Sigmoid colon (tissue), 7 donors: ENCODE data around the gene LCP2. TPM values are rescaled to one million over a fixed set of nuclear protein-coding genes. Genes with fewer than 3 reads are reported as not detected.

Experiments
- DNase-seq: peaks from one replicate; pipeline ENCODE4 v3.0.0-alpha.2; 2019
- H3K27ac ChIP-seq, 4 donors: fragments of 200-600 bp; sonication (generic); one replicate each; pipeline ENCODE4 v1.5.1; 2016 to 2019; ENCODE audit warnings: mild to moderate bottlenecking in 1 of 4
- H3K27me3 ChIP-seq, 3 donors: fragments of 200-600 bp; sonication (generic); one replicate each; pipeline ENCODE4 v1.5.1; 2019; ENCODE audit warnings: mild to moderate bottlenecking in 1 of 3
- H3K36me3 ChIP-seq, 4 donors: fragments of 200-600 bp; sonication (generic); one replicate each; pipeline ENCODE4 v1.5.1; 2016 to 2019
- H3K4me1 ChIP-seq, 4 donors: fragments of 200-600 bp; sonication (generic); one replicate each; pipeline ENCODE4 v1.5.1; 2017 to 2019
- H3K4me3 ChIP-seq, 4 donors: fragments of 200-600 bp; sonication (generic); one replicate each; pipeline ENCODE4 v1.5.1; 2017 to 2019; ENCODE audit warnings: mild to moderate bottlenecking in 2 of 4, moderate library complexity in 1 of 4
- H3K9me3 ChIP-seq, 4 donors: fragments of 200-600 bp in 3 of 4; sonication (generic) in 3 of 4; one replicate each; pipeline versions ENCODE4 v1.5.1 to v1.6.1; 2013 to 2019
- CTCF ChIP-seq, 4 experiments: fragments of 450-650 bp in 3 of 4; fragments of 200-600 bp in 1 of 4; IDR thresholded peaks; one replicate each; pipeline ENCODE4 v1.5.1; 2016 to 2019; ENCODE audit warnings: antibody characterized with exemption in 4 of 4, mild to moderate bottlenecking in 3 of 4, moderate library complexity in 2 of 4
- EP300 ChIP-seq, 4 donors: sonication (generic); formaldehyde crosslinking; IDR thresholded peaks; one replicate each; pipeline ENCODE4 v1.6.1; 2017; ENCODE audit warnings: antibody characterized with exemption in 4 of 4
- POLR2A ChIP-seq, 2 donors: fragments of 450-650 bp; IDR thresholded peaks; one replicate each; pipeline ENCODE4 v1.6.1; 2016; ENCODE audit warnings: antibody characterized with exemption in 2 of 2, mild to moderate bottlenecking in 2 of 2, moderate library complexity in 2 of 2
- POLR2AphosphoS5 ChIP-seq, 4 donors: sonication (generic); formaldehyde crosslinking; IDR thresholded peaks; one replicate each; pipeline ENCODE4 v1.6.1; 2017; ENCODE audit warnings: antibody characterized with exemption in 4 of 4
- WGBS, 2 donors: extraction: QIAGEN DNeasy Blood & Tissue Kit; methylation state at CpG; one replicate each; pipeline ENCODE4 v1.1.7; 2013; 5-methylcytosine and 5-hydroxymethylcytosine counted together
- intact Hi-C: fragments of 100-400 bp; cut with DNase I; formaldehyde crosslinking; loops from one replicate; pipeline ENCODE4 v1.15.1; 2023
- polyA plus RNA-seq, 3 donors: library from polyadenylated mRNA; stranded (reverse); fragments of 200-250 nt; gene quantifications; one replicate each; pipeline ENCODE4 v1.2.3, GENCODE V29; 2013
- total RNA-seq, 4 donors: library from RNA; depleted of rRNA; stranded (reverse); fragments of >200 nt; gene quantifications; one replicate each; pipeline ENCODE4 v1.1.0, GENCODE V29; 2016
- donor health status: healthy with polysubstance abuse.
- donor health status: Bipolar disorder and iron deficiency.
- donor health status: healthy.

Gene LCP2
- total and polyA plus RNA-seq, 7 donors = 5.4 to 22.3 (median 12.2) TPM

DNA sequence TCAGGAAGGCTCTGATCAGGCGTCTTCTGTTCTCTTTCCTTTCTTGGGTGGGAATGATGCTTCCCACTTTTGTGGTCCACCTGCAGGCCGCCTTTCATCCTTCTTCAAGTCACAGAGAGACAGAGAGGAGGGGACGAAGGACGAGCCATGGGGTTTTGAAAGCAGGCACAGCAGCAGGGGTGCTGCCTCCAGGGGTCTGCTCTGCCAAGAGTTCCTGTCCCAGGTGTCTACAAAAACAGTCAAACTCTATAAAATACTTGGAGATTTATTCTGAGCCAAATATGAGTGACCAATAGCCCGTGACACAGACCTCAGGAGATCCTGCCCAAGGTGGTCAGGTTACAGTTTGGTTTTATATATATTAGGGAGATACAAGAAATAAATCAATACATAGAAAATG, 34.5 kb upstream of the LCP2 start:
- Histone ChIP-seq H3K27ac (peak overlapping the region; percentile 25 to 61 (median 48)), H3K9me3 (no peaks in the 10 kb centered on the region), H3K27me3 (no peaks in the 10 kb centered on the region), H3K4me1 (peaks cover 0 to 10% (median 1%) of the 10 kb centered on the region in 4 donors), H3K4me3 (no peak overlapping the region), H3K36me3 (no peaks in the 10 kb centered on the region)
- DNase-seq = no peak
- TF ChIP-seq POLR2AphosphoS5 (IDR thresholded peaks at IDR 0.05) (no peak), EP300 (IDR thresholded peaks at IDR 0.05) (no peak), POLR2A (IDR thresholded peaks at IDR 0.05) (no peak), CTCF (IDR thresholded peaks at IDR 0.05) (no peak)
- intact Hi-C loops = no loop called here
- 77% methylated on average over 5 of the region's 5 CpGs for WGBS, 2 donors

DNA sequence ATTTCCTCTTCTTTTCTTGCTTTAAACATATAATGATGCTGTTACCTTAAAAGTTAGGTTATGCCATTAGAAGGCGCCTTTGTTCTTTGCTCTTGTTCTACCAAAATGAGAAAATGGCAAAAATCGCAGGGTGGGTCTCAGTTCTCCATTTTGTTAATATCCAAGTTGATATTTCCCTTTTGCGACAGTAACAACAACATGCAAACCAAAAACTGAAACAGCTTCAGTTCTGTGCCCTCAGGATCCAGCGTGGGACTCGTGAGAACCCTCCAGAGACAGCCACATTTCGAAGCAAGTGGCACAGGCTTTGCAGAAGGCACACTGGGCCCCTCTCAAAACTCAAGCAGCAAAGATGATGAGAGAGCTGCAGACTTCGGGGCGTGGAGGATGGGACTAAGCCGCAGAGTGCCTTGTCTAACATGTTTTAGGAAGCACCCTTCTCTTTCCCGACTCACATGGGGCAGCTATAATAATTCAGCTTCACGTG, 33.0 kb upstream of the LCP2 start:
- Histone ChIP-seq H3K4me3 (no peak overlapping the region), H3K36me3 (no peaks in the 10 kb centered on the region), H3K9me3 (no peaks in the 10 kb centered on the region), H3K27ac (peak overlapping the region in 3 of 4 donors; percentile 36 to 58 (median 47)), H3K27me3 (no peaks in the 10 kb centered on the region), H3K4me1 (peaks cover 0 to 10% (median 1%) of the 10 kb centered on the region in 4 donors)
- intact Hi-C loops = no loop called here
- DNase-seq = no peak
- TF ChIP-seq POLR2AphosphoS5 (IDR thresholded peaks at IDR 0.05) (no peak), EP300 (IDR thresholded peaks at IDR 0.05) (no peak), POLR2A (IDR thresholded peaks at IDR 0.05) (no peak), CTCF (IDR thresholded peaks at IDR 0.05) (no peak)
- WGBS, 2 donors = 54 to 73% methylated on average over 11 of the region's 11 CpGs

GRCh38 chr5:170329524-170329923, 31.9 kb upstream of the LCP2 start:
- Histone ChIP-seq H3K9me3 (no peaks in the 10 kb centered on the region), H3K4me1 (peaks cover 0 to 10% (median 1%) of the 10 kb centered on the region in 4 donors), H3K27me3 (no peaks in the 10 kb centered on the region), H3K27ac (no peak overlapping the region), H3K36me3 (no peaks in the 10 kb centered on the region), H3K4me3 (no peak overlapping the region)
- WGBS, 2 donors = 74 to 77% methylated on average over 3 of the region's 3 CpGs
- intact Hi-C loops = no loop called here
- no peak for DNase-seq
- TF ChIP-seq EP300 (IDR thresholded peaks at IDR 0.05) (no peak), POLR2AphosphoS5 (IDR thresholded peaks at IDR 0.05) (no peak), CTCF (IDR thresholded peaks at IDR 0.05) (no peak), POLR2A (IDR thresholded peaks at IDR 0.05) (no peak)

DNA sequence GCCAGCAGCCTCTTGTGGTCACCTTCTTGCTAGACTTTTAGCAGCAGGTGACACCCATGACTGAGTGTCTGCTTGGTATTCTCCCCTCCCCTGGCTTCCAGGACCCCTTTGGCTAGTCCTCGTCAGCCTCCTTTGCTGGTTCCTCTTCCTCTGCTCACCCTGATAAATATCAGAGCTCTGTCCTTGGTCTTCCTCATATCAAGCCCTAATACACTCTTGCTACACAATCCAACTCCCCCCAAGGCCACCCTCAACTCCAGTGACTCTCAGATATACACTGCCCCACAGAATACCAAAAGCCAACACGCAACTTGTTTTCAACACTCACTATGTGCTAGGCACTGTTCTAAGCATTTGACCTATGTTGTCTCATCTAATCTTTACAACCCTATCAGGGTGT, 30.3 kb upstream of the LCP2 start:
- Histone ChIP-seq H3K9me3 (no peaks in the 10 kb centered on the region), H3K27ac (no peak overlapping the region), H3K36me3 (no peaks in the 10 kb centered on the region), H3K4me1 (peaks cover 0 to 10% (median under 1%) of the 10 kb centered on the region in 4 donors), H3K27me3 (no peaks in the 10 kb centered on the region), H3K4me3 (no peak overlapping the region)
- intact Hi-C loops = no loop called here
- DNase-seq = no peak
- TF ChIP-seq POLR2A (IDR thresholded peaks at IDR 0.05) (no peak), EP300 (IDR thresholded peaks at IDR 0.05) (no peak), CTCF (IDR thresholded peaks at IDR 0.05) (no peak), POLR2AphosphoS5 (IDR thresholded peaks at IDR 0.05) (no peak)
- 76 to 81% methylated on average over 2 of the region's 2 CpGs for WGBS, 2 donors

GRCh38 chr5:170327168-170327567, 29.6 kb upstream of the LCP2 start:
- no peak for TF ChIP-seq POLR2AphosphoS5 (IDR thresholded peaks at IDR 0.05)
- TF ChIP-seq CTCF (IDR thresholded peaks at IDR 0.05) = no peak
- no peak for TF ChIP-seq POLR2A (IDR thresholded peaks at IDR 0.05)
- TF ChIP-seq EP300 (IDR thresholded peaks at IDR 0.05) = no peak

More at GRCh38 chr5:170327168-170327567, 29.6 kb upstream of the LCP2 start:
- Histone ChIP-seq H3K27ac (no peak overlapping the region), H3K27me3 (no peaks in the 10 kb centered on the region), H3K4me3 (no peak overlapping the region), H3K9me3 (no peaks in the 10 kb centered on the region), H3K36me3 (no peaks in the 10 kb centered on the region), H3K4me1 (peaks cover 0 to 10% (median 0%) of the 10 kb centered on the region in 4 donors)
- DNase-seq = no peak
- WGBS, 2 donors = 48 to 58% methylated on average over 4 of the region's 4 CpGs
- intact Hi-C loops = no loop called here
